ENCODE measurements around the gene ATP10D.

ATP10D gene

GRCh38 chr4:47606482-47606881 lies 121.4 kb downstream of the ATP10D start:
- no peak for DNase-seq

DNA sequence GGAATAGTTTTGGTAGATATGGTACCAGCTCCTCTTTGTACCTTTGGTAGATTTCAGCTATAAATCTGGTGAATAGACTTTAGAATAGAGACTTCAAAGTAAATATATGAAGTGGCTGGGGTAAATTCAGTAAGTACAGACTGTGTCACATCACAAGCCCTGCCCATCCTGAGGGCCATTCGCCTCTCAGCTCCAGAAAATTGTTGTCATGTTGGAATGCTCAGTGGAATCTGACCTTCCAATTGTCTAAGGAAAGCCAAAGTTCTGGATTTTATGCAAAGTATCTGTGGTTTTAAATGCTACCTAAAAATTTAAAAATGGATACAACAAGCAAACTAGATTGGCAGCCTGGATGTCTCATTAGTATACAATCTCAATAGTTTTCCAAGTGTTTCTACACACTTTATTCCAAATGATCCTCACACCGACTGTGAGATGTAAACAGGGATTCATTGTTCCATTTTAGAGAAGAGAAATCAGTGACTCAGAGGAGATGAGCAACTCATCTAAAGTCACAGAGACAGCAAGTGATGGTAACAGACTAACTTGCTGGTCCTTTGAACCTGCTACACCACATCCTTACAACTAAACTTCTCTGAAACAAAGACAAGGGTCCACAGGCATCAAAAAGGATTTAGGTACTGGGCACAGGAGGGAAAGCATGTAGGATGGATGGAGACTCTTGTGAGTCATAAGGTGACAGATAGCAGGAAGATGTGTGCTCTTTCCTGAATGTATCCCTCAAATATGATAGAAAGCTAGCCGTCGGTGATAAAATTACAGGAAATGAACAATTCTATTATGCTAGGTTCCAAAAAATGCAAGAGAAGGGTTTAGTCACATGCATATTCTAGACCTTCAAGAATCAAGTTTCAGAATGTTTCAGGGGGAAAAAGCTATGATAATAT lies 127.3 kb downstream of the ATP10D start:
- no peak for DNase-seq

- no peak for DNase-seq
Measured at GRCh38 chr4:47615385-47615784, 130.3 kb downstream of the ATP10D start.

DNA sequence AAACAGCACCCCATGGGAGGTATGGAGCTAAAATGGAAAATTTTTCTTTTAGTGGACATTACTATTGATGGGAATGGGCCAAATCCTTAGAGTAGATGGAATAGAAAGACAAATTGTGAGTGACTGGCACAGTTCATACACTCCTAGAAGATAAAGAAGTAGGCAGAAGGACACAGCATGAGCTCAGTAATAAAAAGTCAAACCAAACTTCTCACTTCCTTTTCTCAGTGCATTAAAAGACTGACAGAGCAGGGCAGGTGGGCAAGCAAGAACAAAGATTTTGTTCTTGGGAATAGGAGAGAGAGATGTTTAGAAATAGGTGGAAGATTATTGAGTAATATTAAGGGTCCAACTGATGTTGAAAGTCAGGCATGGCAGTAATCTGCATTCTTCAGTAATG lies 132.5 kb downstream of the ATP10D start:
- no peak for DNase-seq

DNA sequence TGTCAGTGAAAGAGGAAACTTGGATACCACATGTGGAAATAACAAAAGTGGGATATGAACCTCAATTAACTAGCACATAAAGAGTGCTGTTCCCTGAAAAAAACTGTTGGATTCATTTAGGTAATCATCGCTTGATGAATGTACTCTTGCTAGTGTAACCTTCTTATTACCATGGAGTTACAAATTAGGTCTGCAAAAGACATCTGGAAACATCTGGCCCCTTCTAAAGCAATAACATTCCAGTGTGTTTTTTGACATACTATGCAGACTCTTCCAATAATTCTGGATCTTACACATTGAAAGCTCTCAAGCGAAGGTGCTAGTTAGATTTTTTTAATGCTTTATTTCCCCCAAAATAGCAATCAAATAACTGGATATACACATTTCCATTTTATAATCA lies 134.6 kb downstream of the ATP10D start:
- no peak for DNase-seq

GRCh38 chr4:47621181-47621580 lies 136.1 kb downstream of the ATP10D start:
- DNase-seq: no peak

DNA sequence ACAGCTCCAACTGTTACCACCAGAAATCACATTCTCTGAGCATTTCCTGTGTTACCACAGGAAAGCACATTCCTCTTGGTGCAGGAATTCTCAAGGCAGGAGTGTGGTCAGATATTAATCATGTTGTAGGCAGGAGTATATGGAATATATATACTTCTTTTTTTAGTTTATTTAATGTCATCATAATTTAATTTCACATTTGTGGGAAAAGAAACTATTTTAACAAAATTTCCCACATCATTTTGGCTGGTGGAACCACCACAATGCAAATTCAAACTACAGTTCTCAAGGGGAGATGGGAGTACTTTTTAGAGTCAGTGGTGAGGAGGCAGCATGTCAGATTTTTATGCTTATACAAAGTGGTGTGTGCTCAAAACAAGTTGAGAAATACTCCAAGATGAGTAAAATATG lies 139.0 kb downstream of the ATP10D start:
- no peak for DNase-seq

- DNase-seq: no peak
Measured at GRCh38 chr4:47631161-47631560, 146.1 kb downstream of the ATP10D start.

- no peak for DNase-seq
Measured at GRCh38 chr4:47639531-47639930, 154.5 kb downstream of the ATP10D start.

DNA sequence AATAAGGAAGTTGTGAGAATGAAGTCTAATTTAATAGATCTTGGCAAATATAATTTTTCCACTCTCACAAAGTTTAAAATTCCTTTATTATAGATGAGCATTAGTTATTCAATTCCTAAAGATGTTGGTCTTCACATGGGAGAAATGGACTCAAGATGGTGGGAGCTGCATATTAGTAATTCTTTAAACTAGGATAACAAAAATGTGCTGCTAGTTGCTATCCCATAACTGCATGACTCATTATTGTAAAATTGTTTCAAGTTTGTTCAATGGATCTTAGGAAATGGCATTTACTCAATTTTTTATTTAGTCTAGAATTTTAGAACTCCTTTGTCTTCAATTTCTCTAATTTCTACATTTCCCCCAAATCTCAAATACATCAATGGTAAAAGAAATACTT lies 155.8 kb downstream of the ATP10D start:
- no peak for DNase-seq

- DNase-seq: no peak
Measured at GRCh38 chr4:47641755-47642154, 156.7 kb downstream of the ATP10D start.

DNA sequence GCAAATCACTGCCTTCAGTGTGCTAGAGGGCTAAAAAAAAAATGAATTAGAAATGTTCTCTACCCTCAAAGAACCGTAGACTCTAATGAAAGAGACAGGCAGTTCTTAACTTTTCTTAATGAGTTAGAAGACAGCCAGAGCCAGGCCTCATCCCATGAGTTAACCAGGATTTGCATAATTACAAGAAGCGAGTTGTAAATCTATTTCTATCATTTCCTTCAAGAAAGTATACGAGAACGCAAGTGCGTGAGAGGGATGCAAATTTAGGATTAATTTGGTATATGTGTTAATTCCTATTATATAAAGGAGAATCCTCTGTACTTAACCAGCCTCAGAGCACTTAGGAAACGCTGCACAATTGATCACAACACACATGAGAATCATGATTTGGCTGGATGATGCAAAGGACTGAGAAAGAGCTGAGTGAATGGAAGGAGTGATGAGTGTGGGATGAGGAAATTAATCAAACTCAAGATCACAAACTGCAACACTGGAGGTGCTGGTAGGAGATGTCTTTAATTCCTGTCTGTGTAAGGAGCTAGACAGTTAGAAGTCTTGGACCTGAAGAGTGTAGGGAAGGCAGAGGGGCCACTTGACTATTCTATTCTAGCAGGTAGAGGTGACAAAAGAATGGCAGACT lies 157.2 kb downstream of the ATP10D start:
- DNase-seq: no peak

Measured in CD4-positive, alpha-beta T cell treated with Interferon alpha-2 for 1 hour (primary cell).